Astrocyte of the hippocampus (primary cell): ENCODE results near the gene CFAP20DC.
A peak's percentile ranks its signal among the peaks of the same experiment; 100 is the strongest.
"Not testable (repeated sequence)": the region's sequence is repeated elsewhere in the genome, so short reads cannot be mapped to it uniquely, and the experiment has no call there.

Source experiments
- DNase-seq: peaks from one replicate; pipeline ENCODE4 v3.0.0; 2011; ENCODE audit warnings: low read depth, low spot score

The CFAP20DC gene

DNA sequence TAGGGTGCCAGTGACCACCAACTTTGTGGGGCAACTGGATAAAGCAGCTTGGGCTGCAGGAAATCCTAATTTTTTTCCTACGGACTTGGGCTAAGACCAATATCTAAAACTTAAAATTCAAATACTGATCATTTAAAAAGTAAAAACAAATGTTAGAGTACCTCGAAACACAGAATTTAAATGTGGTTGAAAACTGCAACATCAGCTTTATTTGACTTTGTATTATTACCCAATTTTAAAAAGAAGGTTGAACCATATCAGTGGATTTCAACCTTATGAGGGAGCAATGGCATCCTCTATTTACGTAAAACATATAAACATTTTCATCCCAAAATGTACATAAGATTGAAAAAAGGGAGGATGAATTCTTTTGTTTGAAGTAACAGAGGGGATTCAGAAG is 26.2 kb downstream of the CFAP20DC start:
- no peak for DNase-seq

DNA sequence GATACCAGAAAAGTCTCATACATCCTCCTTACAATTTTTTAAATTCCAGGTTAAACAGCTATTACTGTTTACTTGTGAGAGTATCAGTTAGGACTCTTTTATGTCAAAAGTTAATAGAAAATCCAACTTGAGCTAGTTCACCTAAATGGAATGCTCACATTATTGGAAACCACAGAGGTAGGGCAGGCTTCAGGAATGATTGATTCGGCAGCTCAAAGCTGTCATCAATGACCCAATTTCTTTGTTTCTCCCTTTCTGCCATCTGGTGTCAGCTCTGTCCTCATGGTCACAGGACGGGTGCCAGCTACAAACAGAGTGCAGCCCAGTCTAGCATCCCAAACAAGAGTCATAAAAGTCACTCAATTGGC is 32.2 kb downstream of the CFAP20DC start:
- DNase-seq = no peak

DNA sequence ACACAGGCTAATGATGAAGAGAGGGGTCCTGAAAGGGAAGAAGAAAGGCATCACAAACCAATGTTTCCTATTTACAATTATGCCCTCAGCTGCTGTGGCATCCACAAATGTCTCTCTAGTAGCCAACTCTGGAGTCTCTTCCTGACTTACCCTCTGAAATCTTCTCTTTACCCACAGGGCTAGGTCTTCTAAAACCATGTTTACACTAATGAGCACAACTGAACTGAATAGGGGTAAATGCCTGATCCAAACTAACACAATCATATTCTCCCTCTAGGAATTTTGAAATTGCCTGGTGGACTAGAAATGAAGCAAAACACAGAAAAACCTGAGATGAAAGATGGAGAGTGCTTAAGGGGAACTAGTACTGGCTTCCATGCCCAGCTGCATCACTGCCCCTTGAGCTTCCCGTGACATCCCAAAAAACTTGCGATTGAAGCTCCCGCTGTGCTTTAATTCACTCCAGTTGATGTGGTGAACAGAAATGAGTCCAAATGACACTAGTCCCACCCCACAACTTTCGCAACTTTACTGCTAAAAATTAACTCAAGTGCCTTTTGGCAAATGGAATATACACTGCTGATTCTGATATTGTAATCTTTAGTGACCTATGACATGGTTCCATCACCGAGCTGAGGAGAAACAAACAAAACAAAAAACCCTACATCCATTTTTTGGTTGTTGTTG is 32.8 kb downstream of the CFAP20DC start:
- no peak for DNase-seq

GRCh38 chr3:59013611-59014010 is 36.2 kb downstream of the CFAP20DC start:
- no peak for DNase-seq

DNA sequence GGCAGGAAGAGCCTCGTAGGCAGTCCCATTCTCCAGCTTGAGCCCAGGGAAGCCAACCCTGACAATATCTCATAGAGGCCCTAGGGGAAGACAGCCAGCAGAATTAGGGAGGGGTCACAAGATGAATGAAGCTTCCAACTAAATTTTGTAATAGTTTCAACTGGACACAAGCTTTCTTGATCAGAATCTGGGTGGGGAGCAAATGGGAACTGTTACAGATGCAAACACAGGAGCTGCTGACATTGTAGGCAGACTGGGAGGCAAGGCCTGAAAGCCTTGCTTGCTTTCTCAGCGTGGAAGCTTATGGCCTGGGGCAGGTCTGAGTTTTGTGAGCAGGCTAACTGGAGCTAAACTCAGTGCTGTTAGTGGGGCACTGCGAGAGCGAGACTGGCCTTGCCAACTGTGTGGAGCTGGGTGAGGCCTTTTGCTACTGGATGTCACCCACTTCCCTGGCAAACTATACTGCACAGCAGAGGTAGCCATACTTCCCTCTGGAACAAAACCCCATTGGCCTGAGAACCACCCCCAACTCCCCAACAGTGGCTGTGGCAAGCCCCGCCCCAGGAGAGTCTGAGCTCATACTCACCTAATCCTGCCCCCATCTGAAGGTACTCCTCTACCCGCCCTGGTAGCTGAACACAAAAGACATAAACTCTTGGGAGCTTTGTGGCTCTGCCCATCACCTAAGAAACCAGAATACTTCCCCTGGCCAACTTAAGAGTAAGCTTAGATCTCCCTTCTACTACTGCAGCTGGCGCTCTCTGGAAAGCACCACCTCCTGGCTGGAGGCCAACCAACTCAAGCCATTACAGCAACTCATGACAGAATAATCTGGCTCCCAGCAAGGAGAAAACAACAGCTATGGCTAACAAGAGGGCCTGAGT is 42.9 kb downstream of the CFAP20DC start:
- DNase-seq = peak; percentile 53

DNA sequence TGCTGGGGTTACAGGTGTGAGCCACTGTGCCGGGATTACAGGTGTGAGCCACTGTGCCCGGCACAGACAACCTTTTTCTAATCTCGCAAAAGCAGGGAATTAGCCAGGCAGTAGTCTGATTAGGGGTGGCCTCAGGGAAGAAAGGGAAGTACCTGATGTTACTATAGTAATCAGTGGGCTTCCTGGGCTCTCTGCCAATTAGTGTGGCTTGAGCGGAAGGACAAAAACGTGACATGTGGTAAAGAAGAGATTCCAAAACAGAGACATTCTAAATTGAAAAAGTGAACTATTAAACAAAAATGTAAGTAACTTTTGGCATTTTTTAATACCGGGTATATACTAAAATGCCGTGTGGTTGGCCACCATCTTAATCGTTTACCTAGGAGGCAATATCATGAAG is 48.1 kb downstream of the CFAP20DC start:
- DNase-seq = no peak

DNA sequence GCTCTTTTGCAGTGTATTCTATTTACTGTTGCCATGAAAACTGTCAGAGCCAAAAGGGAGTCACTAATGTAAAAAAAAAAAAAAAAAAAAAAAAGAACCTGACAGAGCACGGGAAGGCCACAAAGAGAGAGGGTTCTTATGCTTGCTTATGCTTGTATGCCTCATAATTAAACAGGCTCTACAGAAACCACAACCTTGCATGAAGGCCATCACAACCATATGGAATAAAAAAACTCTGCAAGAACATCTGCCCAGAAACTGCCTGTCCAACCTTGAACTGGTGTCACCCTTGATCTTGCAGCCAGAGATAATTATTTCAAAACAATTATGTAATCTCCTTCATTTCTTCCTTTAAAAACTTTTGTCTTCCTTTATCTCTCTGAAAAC is 50.1 kb downstream of the CFAP20DC start:
- no peak for DNase-seq

DNA sequence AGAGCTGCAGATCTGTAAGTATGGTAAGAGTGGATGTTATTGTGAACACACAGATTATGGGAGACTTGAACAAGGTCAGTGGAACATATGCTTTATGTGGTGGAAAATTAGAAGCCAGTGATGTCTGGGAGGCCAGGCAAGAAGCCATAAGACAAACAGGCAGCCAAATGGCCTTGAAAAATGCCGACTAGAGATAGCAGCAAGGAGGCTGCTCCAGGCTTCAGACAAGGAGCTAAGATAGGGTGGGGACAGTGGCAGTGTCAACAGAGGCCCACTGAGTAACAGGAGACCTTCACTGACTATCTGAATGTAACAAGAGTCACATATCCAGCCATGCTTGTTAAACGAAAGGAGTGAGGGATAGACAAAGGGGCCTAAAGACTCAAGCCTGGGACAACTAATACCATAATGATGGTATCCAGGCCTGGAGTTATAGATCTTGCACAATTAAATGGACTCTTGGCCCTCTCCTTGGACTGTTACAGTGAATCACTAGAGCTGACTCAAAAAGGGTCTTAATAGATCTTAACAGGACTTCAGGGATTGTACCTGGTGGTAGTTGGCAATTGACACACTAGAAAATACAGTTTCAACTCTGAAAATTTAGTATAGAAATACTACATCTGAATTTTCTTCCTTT is 50.6 kb downstream of the CFAP20DC start:
- DNase-seq = no peak

DNA sequence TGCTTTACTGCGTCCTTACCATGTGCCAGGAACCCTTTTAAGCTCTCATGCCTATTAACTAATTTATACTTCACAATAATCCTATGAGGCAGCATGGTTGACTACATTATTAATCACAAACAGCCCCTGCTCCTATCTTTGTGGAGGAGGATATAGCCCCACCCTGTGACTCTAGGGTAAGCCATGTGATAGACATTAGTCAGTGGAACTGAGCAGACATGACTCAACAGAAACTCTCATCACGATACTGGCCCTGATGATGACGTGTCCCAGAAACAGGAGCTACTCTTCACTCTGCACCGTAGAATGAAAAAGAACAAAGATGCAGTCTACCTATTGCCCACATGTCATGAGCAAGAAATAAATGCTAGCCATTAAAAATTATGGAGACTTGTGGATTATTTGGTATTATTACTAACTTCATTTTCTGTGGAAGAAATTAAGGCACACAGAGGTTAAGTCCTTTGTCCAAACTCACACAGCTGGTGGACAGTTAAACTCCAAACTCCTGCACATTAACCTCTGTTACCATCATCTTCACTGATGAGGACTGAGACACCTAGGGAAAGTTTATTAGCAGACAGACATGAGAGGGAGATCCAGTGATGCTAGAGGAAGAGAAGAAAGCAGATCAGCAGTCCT is 51.2 kb downstream of the CFAP20DC start:
- peak; percentile 78 for DNase-seq

- DNase-seq = no peak
Observed at GRCh38 chr3:58996730-58997129, 53.1 kb downstream of the CFAP20DC start.

DNA sequence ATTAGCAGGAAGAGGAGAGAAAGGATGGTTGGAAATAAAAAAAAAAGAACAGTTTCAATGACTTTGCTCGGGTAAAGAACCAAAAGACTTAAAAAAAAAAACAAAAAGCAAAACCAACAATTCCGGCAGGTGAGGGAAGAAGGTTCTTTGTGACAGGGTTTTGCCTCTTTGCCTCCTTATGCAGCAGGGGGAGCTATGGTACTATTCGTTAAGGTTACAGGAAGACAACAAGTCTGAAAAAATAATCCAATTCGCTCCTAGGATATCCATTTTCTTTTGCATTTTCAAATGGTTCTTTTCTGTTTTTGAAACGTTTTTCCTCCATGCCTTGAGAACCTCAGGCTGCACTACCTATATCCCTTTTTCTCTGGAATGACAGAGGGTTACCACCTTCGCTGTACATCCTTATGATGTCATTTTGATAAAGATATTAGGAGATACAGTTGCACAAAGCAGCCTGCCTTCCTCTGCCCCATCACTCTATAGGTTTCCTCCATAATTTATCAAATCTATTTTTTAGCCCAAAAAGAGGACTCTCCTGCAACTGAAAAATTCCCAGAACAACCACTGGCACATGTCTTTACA is 55.0 kb downstream of the CFAP20DC start:
- peak; percentile 80 for DNase-seq

DNA sequence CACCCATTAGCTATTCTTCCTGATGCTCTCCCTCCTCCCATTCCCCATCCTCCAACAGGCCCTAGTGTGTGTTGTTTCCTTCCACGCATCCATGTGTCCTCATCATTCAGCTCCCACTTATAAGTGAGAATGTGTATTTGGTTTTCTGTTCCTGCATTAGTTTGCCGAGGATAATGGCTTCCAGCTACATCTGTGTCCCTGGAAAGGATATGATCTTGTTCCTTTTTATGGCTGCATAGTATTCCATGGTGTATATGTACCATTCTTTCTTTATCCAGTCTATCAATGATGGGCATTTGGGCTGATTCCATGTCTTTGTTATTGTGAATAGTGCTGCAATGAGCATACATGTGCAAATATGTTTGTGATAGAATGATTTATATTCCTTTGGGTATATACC is 56.3 kb downstream of the CFAP20DC start:
- DNase-seq = no peak

GRCh38 chr3:58991623-58992022 is 58.2 kb downstream of the CFAP20DC start:
- DNase-seq = no peak

DNA sequence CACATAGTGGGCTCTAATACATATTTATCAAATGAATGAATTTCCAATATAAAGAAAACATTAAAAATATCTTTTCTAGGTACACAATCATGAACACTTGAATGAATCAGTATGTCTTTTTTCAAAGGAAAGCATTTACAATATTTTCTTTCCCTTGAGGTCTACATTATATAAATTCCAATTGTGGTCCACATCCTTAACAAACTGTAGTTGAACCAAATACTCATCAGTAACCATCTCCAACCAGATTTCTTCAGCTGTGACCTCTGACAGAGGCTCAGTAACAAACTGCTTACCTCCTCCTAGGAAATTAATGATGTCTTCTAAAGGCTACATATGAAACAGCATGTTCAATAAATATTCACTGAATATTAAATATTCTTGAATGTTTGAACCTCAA is 58.8 kb downstream of the CFAP20DC start:
- no peak for DNase-seq

DNA sequence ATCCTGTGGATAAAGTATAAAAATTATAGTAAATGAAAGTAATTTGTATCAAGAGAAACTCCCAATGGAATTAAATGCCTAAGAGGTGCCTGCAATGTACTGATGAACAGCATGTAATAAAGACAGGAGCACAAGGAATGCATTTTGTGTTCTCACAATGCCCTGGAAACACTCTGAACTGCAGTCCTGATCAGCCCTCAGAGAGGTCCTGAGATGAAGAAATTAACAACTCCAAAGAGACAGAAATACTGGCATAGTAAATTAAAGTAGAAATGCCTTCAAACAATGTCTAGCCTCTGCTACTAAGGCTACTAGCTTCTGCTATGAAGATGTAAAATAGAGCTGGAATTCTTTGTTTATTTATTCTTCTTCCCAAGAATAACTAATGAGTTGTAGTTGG is 59.9 kb downstream of the CFAP20DC start:
- no peak for DNase-seq

GRCh38 chr3:58989163-58989562 is 60.7 kb downstream of the CFAP20DC start:
- no peak for DNase-seq

DNA sequence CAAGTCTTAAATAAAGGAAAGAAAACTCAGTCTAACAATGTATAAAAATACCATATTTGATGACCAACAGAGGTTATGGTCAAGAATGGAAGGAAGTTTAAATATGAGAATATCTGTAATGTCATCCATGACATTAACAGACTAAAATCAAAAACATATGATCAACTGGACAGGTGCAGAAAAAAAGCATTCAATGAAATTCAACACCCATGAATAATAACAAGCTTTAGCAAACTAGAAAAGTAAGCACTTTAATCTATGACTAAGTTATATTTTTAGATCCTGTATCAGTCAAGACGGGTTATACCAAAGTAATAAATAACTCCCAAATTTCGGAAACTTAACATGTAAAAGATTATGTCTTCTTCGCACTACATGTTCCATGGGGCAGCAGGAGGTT is 61.8 kb downstream of the CFAP20DC start:
- DNase-seq = no peak

- no peak for DNase-seq
Observed at GRCh38 chr3:58986654-58987053, 63.2 kb downstream of the CFAP20DC start.

DNA sequence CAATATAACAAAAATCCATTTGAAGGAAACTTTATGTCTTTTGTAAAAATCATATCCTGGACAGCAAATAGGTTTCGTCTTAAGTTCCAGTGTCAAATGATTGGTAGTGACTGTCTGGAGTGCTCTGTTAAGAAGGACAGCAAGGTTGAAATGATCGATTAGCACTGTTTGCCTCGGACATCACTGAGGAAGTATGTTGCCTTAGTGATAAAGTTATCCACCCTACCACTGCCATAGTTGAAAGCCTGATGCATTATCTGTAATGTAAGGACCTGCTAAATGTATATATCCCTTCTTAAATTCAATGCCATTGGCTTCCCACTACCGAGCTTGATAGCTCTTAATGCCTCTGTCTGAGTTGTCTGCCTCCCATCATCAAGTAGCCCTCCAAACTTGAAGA is 70.0 kb downstream of the CFAP20DC start:
- no peak for DNase-seq

DNA sequence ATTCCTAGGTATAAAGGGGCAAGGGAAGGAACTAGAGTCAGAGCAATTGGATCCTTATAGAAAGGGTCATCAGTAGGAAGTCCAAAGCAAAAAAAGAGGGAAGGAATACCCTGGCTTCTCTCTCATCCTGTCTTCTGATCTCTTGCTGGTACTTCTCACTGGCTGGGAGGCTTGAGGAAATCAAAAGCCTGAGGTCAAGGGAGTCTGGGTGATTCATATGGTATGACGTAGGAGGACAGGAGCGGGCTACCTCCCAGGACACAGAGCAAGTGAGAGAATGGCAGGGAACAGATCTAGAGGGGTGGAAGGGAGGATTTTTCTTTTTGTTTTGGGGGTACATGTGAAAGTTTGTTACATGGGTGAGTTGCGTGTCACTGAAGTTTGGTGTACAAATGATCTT is 76.0 kb downstream of the CFAP20DC start:
- DNase-seq = no peak

DNA sequence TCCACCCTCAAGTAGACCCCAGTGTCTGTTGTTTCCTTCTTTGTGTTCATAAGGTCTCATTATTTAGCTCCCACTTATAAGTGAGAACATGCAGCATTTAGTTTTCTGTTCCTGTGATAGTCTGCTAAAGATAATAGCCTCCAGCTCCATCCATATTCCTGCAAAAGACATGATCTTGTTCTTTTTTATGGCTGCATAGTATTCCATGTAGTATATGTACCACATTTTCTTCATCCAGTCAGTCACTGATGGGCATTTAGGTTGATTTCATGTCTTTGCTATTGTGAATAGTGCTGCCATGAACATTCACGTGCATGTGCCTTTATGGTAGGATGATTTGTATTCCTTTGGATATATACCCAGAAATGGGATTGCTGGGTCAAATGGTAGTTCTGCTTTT is 82.0 kb downstream of the CFAP20DC start:
- DNase-seq = not testable (repeated sequence)

DNA sequence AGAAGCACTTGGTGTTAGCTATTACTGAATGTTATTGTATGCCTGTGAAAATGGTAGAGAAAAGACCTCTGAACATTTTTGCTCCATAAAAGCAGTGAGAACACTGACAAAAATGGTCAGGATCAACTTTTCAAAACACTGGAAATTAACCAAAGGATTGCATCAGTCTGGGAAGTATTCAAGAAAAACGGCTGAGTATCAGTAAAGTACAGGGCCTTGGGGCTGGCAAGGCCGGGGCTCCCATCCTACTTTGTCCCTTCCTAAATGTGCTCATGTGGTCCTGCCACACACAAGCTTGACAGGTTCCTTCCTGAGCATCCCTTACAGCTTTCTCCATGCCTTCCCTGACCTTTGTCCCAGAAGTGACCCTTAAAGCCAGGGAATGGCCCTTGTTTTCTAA is 84.0 kb downstream of the CFAP20DC start:
- peak; percentile 18 for DNase-seq
